ENCODE measurements around the gene LEFTY1.

Gene LEFTY1

GRCh38 chr1:225896937-225897549 is 8.1 kb upstream of the LEFTY1 start:
- H3K27ac ChIP-seq: no peak overlapping the region

GRCh38 chr1:225896494-225896893 is 7.5 kb upstream of the LEFTY1 start:
- H3K4me1 ChIP-seq: no peaks in the 10 kb centered on the region
- no peaks in the 10 kb centered on the region for H3K27me3 ChIP-seq
- no peak overlapping the region for H3K4me3 ChIP-seq
- no peak for DNase-seq
- no peaks in the 10 kb centered on the region for H3K9me3 ChIP-seq
- H3K36me3 ChIP-seq: no peaks in the 10 kb centered on the region
- H3K27ac ChIP-seq: no peak overlapping the region
- TF ChIP-seq CTCF (IDR thresholded peaks at IDR 0.05): no peak
- intact Hi-C loops (cut with DNase I; ENCODE audit: low total_unique reads): no loop called here

More at GRCh38 chr1:225896937-225897549, 8.1 kb upstream of the LEFTY1 start:
- TF ChIP-seq CTCF (IDR thresholded peaks at IDR 0.05): no peak
- intact Hi-C loops (cut with DNase I; ENCODE audit: low total_unique reads): no loop called here
- H3K9me3 ChIP-seq: no peaks in the 10 kb centered on the region
- H3K4me1 ChIP-seq: no peaks in the 10 kb centered on the region
- H3K4me3 ChIP-seq: no peak overlapping the region
- H3K27me3 ChIP-seq: no peaks in the 10 kb centered on the region
- DNase-seq: no peak
- no peaks in the 10 kb centered on the region for H3K36me3 ChIP-seq

DNA sequence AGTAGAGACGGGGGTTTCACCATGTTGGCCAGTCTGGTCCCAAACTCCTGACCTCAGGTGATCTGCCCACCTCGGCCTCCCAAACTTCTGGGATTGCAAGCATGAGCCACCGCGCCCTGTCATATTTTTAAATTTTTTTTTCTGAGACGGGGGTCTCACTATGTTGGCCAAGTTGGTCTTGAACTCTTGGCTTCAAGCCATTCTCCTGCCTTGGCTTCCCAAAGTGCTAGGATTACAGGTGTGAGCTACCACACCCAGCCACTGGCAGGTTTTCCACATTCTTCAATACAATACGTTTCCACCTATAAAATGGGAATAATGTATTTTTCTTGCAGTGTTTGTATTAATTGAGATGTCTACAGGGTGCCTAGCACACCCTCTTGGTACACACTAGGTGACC is 3.4 kb upstream of the LEFTY1 start:
- no peak for DNase-seq
- intact Hi-C loops (cut with DNase I; ENCODE audit: low total_unique reads): no loop called here
- Histone ChIP-seq H3K4me3 (no peak overlapping the region), H3K4me1 (peaks cover 0 to 9% (median 0%) of the 10 kb centered on the region in 4 donors), H3K27ac (no peak overlapping the region), H3K36me3 (no peaks in the 10 kb centered on the region), H3K9me3 (no peaks in the 10 kb centered on the region), H3K27me3 (peaks cover 0 to 12% of the 10 kb centered on the region in 2 donors)
- no peak for TF ChIP-seq CTCF (IDR thresholded peaks at IDR 0.05)

- Histone ChIP-seq H3K4me1 (peaks cover 0 to 9% (median 0%) of the 10 kb centered on the region in 4 donors), H3K4me3 (no peak overlapping the region), H3K36me3 (no peaks in the 10 kb centered on the region), H3K27ac (no peak overlapping the region), H3K9me3 (no peaks in the 10 kb centered on the region), H3K27me3 (peaks cover 0 to 12% of the 10 kb centered on the region in 2 donors)
- no peak for DNase-seq
- no peak for TF ChIP-seq CTCF (IDR thresholded peaks at IDR 0.05)
- intact Hi-C loops (cut with DNase I; ENCODE audit: low total_unique reads): no loop called here
Measured at GRCh38 chr1:225891229-225891972, 2.5 kb upstream of the LEFTY1 start.

GRCh38 chr1:225890346-225891228 is 1.6 kb upstream of the LEFTY1 start:
- Histone ChIP-seq H3K4me3 (no peak overlapping the region), H3K27me3 (peaks cover 0 to 12% of the 10 kb centered on the region in 2 donors), H3K27ac (no peak overlapping the region), H3K9me3 (no peaks in the 10 kb centered on the region), H3K36me3 (no peaks in the 10 kb centered on the region), H3K4me1 (peaks cover 0 to 9% (median 0%) of the 10 kb centered on the region in 4 donors)
- intact Hi-C loops (cut with DNase I; ENCODE audit: low total_unique reads): no loop called here
- no peak for TF ChIP-seq CTCF (IDR thresholded peaks at IDR 0.05)
- no peak for DNase-seq
